AG04449 (cell line): ENCODE results near the gene PRR7.

Experiments used
- CTCF ChIA-PET: fragments of 350-600 bp; formaldehyde crosslinking; extraction: SDS; loops from one replicate; lab custom pipeline; 2021; ENCODE audit warnings: antibody characterized with exemption; lab: Yijun Ruan, JAX
- POLR2A ChIA-PET: fragments of 400-600, 350-600 bp; formaldehyde crosslinking; extraction: SDS; loops from one replicate; lab custom pipeline; 2020; ENCODE audit warnings: antibody characterized with exemption, inconsistent platforms; lab: Yijun Ruan, JAX
- DNase-seq: peaks from one replicate; pipeline ENCODE4 v3.0.0-alpha.2; 2010; ENCODE audit warnings: low read depth, low spot score
- H3K4me3 ChIP-seq: 2 replicates; pipeline ENCODE4 v1.5.1; 2011; ENCODE audit warnings: low read depth, mild to moderate bottlenecking, control low read depth, low read length
- TF ChIP-seq, protein P1 (sequence below): IDR thresholded peaks from one replicate; pipeline ENCODE4 v1.5.1; 2011; ENCODE audit warnings: mild to moderate bottlenecking, moderate library complexity, low read length, control low read depth, inconsistent platforms; ENCODE audit not compliant: insufficient read depth; ENCODE audit errors: missing control alignments

Gene PRR7

DNA sequence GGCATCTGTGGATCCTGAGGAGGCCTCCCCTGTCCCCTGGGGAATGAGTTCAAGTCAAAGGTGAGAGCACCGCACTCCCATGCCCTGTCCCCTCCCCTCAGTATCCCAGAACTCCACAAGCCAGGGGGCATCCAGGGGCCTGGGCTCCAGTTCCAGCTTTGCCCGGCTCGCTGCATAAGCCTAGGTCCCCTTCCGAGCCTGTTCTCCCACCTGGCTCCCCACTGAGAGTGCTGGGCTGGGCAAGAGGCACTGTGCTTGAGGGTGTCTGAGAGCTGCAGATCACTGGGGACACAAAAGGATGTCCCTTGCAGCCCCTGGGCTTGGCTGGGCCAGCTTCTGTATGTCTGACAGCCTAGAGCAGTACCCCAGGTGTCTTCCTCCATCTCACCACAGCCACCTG lies 58.5 kb downstream of the PRR7 start:
- TF ChIP-seq, protein P1, sequence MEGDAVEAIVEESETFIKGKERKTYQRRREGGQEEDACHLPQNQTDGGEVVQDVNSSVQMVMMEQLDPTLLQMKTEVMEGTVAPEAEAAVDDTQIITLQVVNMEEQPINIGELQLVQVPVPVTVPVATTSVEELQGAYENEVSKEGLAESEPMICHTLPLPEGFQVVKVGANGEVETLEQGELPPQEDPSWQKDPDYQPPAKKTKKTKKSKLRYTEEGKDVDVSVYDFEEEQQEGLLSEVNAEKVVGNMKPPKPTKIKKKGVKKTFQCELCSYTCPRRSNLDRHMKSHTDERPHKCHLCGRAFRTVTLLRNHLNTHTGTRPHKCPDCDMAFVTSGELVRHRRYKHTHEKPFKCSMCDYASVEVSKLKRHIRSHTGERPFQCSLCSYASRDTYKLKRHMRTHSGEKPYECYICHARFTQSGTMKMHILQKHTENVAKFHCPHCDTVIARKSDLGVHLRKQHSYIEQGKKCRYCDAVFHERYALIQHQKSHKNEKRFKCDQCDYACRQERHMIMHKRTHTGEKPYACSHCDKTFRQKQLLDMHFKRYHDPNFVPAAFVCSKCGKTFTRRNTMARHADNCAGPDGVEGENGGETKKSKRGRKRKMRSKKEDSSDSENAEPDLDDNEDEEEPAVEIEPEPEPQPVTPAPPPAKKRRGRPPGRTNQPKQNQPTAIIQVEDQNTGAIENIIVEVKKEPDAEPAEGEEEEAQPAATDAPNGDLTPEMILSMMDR: no peak
- DNase-seq: no peak
- no peak overlapping the region for H3K4me3 ChIP-seq
- ChIA-PET POLR2A (interaction anchor here (0.9 to 1.0 kb wide), 2 partner anchors 11 to 36 kb away, joined by 3 to 4 read pairs; no protein-coding TSS in a partner anchor), CTCF (interaction anchor here (1.5 to 1.9 kb wide), 2 partner anchors 11 to 101 kb away, joined by 6 read pairs; partner anchors contain the start of gene DDX41)
